ENCODE measurements around the gene LY6G6C. TPM values are rescaled to one million over a fixed set of nuclear protein-coding genes. Genes with fewer than 3 reads are reported as not detected.
A peak's percentile ranks its signal among the peaks of the same experiment; 100 is the strongest.

The LY6G6C gene
- total RNA-seq, 1 experiment from 2014 or later = 2.1 TPM

DNA sequence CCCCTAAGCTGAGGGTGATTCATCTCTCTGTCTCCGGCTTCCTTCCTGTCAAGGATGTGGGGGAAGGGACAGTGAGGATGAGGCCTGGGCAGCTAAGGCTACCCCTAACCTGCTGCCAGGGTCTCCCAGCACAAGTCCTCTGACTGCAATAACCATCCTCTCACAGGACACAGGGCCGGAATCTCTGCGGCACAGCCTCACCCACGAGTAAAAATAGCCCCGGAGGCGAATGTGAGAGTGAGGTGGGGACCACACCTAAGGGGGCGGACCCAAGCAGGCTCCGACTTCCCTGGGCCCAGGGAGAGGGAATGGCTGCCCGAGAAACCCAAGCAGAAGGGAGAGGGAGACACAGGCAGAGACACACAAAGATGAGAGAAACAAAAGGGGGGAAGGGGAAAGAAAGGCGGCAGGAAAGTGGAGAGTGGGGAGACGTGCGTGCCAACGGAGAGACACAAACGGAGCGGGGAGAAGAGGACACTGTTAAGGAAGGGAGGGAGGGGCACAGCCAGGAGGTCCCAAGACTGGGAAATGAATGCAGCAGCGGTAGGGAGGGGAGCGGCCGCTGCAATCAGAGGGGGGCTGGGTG, 13.4 kb upstream of the LY6G6C start:
- no peaks in the 10 kb centered on the region for H3K27me3 ChIP-seq (ENCODE audit: insufficient read depth, low read depth)
- H3F3A ChIP-seq (ENCODE audit: insufficient read depth, low read depth) = peaks cover 74% of the 10 kb centered on the region
- H3K27ac ChIP-seq = peak overlapping the region; percentile 73
- H3K4me1 ChIP-seq (replicated peaks; ENCODE audit: insufficient read depth) = peaks cover 39% of the 10 kb centered on the region
- DNase-seq = peak; percentile 68 to 72
- TF ChIP-seq EZH2 (IDR thresholded peaks at IDR 0.05; ENCODE audit: low read depth) = no peak
- TF ChIP-seq, protein P1, sequence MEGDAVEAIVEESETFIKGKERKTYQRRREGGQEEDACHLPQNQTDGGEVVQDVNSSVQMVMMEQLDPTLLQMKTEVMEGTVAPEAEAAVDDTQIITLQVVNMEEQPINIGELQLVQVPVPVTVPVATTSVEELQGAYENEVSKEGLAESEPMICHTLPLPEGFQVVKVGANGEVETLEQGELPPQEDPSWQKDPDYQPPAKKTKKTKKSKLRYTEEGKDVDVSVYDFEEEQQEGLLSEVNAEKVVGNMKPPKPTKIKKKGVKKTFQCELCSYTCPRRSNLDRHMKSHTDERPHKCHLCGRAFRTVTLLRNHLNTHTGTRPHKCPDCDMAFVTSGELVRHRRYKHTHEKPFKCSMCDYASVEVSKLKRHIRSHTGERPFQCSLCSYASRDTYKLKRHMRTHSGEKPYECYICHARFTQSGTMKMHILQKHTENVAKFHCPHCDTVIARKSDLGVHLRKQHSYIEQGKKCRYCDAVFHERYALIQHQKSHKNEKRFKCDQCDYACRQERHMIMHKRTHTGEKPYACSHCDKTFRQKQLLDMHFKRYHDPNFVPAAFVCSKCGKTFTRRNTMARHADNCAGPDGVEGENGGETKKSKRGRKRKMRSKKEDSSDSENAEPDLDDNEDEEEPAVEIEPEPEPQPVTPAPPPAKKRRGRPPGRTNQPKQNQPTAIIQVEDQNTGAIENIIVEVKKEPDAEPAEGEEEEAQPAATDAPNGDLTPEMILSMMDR (conservative IDR thresholded peaks at IDR 0.05) = no peak
- peak overlapping the region; percentile 86 for H3K4me3 ChIP-seq
- H3K9me2 ChIP-seq (ENCODE audit: insufficient read depth) = no peaks in the 10 kb centered on the region
- H3K36me3 ChIP-seq (ENCODE audit: low read depth) = peaks cover 37% of the 10 kb centered on the region
- ChIA-PET CTCF (interaction anchor here (0.5 to 0.6 kb wide), 2 partner anchors 35 to 43 kb away, joined by 3 to 9 read pairs; no protein-coding TSS in a partner anchor), POLR2A (ENCODE audit: unreplicated experiment) (interaction anchor here (0.6 to 0.7 kb wide), 2 partner anchors 71 to 152 kb away, joined by 4 to 13 read pairs; no protein-coding TSS in a partner anchor)
- BruUV-seq (replicated peaks) = no TSS peak
- H3K9me3 ChIP-seq (ENCODE audit: insufficient read depth, low read depth) = no peaks in the 10 kb centered on the region
- H2AFZ ChIP-seq = no peak overlapping the region
- H4K20me1 ChIP-seq (ENCODE audit: insufficient read depth) = peaks cover 29% of the 10 kb centered on the region
- intact Hi-C loops (cut with micrococcal nuclease; ENCODE audit: unreplicated experiment) = loop anchor here (2.0 to 10.0 kb wide), 3 partner anchors 58 to 238 kb away; partner anchors contain the start of genes ATP6V1G2, DDX39B, MICB and NFKBIL1
- H3K4me2 ChIP-seq = peak overlapping the region; percentile 83
- peaks cover 51% of the 10 kb centered on the region for H3K79me2 ChIP-seq (ENCODE audit: low read depth)

DNA sequence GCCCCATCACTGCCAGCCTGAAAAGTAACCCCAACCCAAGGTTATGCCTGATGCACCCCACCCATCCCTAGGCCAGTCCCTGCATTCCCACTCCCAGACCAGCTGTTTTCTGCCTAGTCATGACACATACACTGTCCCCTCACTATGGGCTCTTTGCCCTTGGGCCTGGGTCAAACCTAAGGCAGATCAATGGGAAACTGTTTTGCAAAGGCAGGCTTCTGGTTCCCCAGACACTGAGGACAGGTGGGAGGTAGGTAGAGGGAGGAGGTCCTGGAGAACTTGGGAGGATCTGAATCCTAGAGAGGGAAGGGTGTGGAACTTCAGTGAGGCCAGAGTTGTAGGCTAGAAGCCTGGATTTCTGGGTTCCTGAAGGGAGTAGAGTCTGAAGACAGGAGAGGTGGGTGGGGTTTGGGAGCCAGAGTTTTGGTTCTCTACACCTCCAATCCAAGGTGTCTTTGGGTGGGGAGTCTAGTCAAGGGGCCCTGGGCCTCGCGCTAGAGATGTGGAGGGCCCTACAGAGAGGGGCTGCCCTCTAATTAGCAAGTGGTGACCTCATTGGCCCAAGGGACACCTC, 12.8 kb upstream of the LY6G6C start:
- intact Hi-C loops (cut with micrococcal nuclease; ENCODE audit: unreplicated experiment) = loop anchor here (2.0 to 10.0 kb wide), 2 partner anchors 58 to 190 kb away; partner anchors contain the start of genes ATP6V1G2, DDX39B and NFKBIL1
- peak overlapping the region; percentile 83 for H3K4me2 ChIP-seq
- CTCF ChIA-PET = no interaction called here
- TF ChIP-seq EZH2 (IDR thresholded peaks at IDR 0.05; ENCODE audit: low read depth) = no peak
- TF ChIP-seq, protein P1 (conservative IDR thresholded peaks at IDR 0.05) = no peak
- H4K20me1 ChIP-seq (ENCODE audit: insufficient read depth) = peaks cover 29% of the 10 kb centered on the region
- no peaks in the 10 kb centered on the region for H3K9me3 ChIP-seq (ENCODE audit: insufficient read depth, low read depth)
- peaks cover 75% of the 10 kb centered on the region for H3F3A ChIP-seq (ENCODE audit: insufficient read depth, low read depth)
- no peaks in the 10 kb centered on the region for H3K9me2 ChIP-seq (ENCODE audit: insufficient read depth)
- H2AFZ ChIP-seq = no peak overlapping the region
- H3K27ac ChIP-seq = peak overlapping the region; percentile 73
- H3K79me2 ChIP-seq (ENCODE audit: low read depth) = peaks cover 51% of the 10 kb centered on the region
- H3K4me1 ChIP-seq (replicated peaks; ENCODE audit: insufficient read depth) = peaks cover 38% of the 10 kb centered on the region
- no peaks in the 10 kb centered on the region for H3K27me3 ChIP-seq (ENCODE audit: insufficient read depth, low read depth)
- BruUV-seq (replicated peaks) = no TSS peak
- no peak for DNase-seq
- POLR2A ChIA-PET (ENCODE audit: unreplicated experiment) = interaction anchor here (0.6 kb wide), 1 partner anchor 153 kb away, joined by 4 read pairs; no protein-coding TSS in a partner anchor
- H3K4me3 ChIP-seq = peak overlapping the region; percentile 86
- H3K36me3 ChIP-seq (ENCODE audit: low read depth) = peaks cover 37% of the 10 kb centered on the region

DNA sequence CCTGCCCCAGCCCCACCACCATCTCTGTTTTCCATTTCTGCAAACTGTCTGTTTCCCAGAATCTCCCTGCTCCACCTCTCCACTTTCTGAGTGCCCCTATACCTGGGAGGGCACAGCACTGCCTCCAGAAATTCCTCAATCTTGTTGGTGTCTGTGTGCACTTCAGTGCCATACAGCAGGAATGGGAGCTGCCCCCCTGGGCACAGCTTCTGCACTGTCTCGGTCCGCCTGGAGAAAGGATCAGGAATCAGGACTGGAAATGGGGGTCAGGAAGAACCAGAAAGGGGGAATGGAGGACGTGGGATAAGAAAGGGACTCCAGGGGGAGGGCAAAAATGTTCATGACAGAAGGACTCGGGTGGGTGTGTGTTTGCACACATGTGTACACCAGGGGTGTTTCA, 12.2 kb upstream of the LY6G6C start:
- no peaks in the 10 kb centered on the region for H3K9me3 ChIP-seq (ENCODE audit: insufficient read depth, low read depth)
- peaks cover 29% of the 10 kb centered on the region for H4K20me1 ChIP-seq (ENCODE audit: insufficient read depth)
- no peak for DNase-seq
- H3K4me2 ChIP-seq = peak overlapping the region; percentile 83
- peaks cover 51% of the 10 kb centered on the region for H3K79me2 ChIP-seq (ENCODE audit: low read depth)
- no peaks in the 10 kb centered on the region for H3K27me3 ChIP-seq (ENCODE audit: insufficient read depth, low read depth)
- peaks cover 71% of the 10 kb centered on the region for H3F3A ChIP-seq (ENCODE audit: insufficient read depth, low read depth)
- peak overlapping the region; percentile 86; the same call in 1 of the 2 replicates for H3K4me3 ChIP-seq
- no TSS peak for BruUV-seq (replicated peaks)
- POLR2A ChIA-PET (ENCODE audit: unreplicated experiment) = no interaction called here
- CTCF ChIA-PET = no interaction called here
- H3K4me1 ChIP-seq (replicated peaks; ENCODE audit: insufficient read depth) = peaks cover 37% of the 10 kb centered on the region
- no peak overlapping the region for H2AFZ ChIP-seq
- peaks cover 37% of the 10 kb centered on the region for H3K36me3 ChIP-seq (ENCODE audit: low read depth)
- no peak overlapping the region for H3K27ac ChIP-seq
- intact Hi-C loops (cut with micrococcal nuclease; ENCODE audit: unreplicated experiment) = loop anchor here (2.0 to 10.0 kb wide), 2 partner anchors 59 to 189 kb away; partner anchors contain the start of genes ATP6V1G2, DDX39B and NFKBIL1
- no peaks in the 10 kb centered on the region for H3K9me2 ChIP-seq (ENCODE audit: insufficient read depth)
- TF ChIP-seq, protein P1 (conservative IDR thresholded peaks at IDR 0.05) = no peak
- TF ChIP-seq EZH2 (IDR thresholded peaks at IDR 0.05; ENCODE audit: low read depth) = no peak

Measured in PC-9 (cell line).